Pulmonary artery endothelial cell (primary cell): ENCODE data around the gene CCDC142. TPM values are rescaled to one million over a fixed set of nuclear protein-coding genes. Genes with fewer than 3 reads are reported as not detected.

ENCODE experiments used
- total RNA-seq: library from RNA; depleted of rRNA; stranded (reverse); fragments of >200 nt; gene quantifications from 2 replicates; pipeline ENCODE4 v1.2.3, GENCODE V29; 2014

The CCDC142 gene
- total RNA-seq, 1 donor from 2014 or later = 14.4 TPM

Other genes with a start within 250 kb of the CCDC142 start
- 0.04 TPM in 1 of 2 replicates, not detected in the other for gene SLC4A5, start 139.6 kb downstream of the CCDC142 start, total RNA-seq
- gene DCTN1, start 102.7 kb downstream of the CCDC142 start, total RNA-seq = 143 and 172 TPM in 2 replicates
- 0.13 and 0.28 TPM in 2 replicates for gene C2orf81, start 61.4 kb downstream of the CCDC142 start, total RNA-seq
- gene WDR54, start 61.3 kb downstream of the CCDC142 start, total RNA-seq = 40.7 and 59.7 TPM in 2 replicates
- gene RTKN, start 41.1 kb downstream of the CCDC142 start, total RNA-seq = 6.1 and 8.8 TPM in 2 replicates
- 13.1 and 16.2 TPM in 2 replicates for gene INO80B, start 27.9 kb downstream of the CCDC142 start, total RNA-seq
- gene WBP1, start 24.6 kb downstream of the CCDC142 start, total RNA-seq = 26.7 and 33.4 TPM in 2 replicates
- 75.1 and 82.4 TPM in 2 replicates for gene MOGS, start 17.6 kb downstream of the CCDC142 start, total RNA-seq
- gene MRPL53, start 10.3 kb downstream of the CCDC142 start, total RNA-seq = 28.6 and 45.8 TPM in 2 replicates
- 7.3 and 10.1 TPM in 2 replicates for gene TTC31, start 83 bp upstream of the CCDC142 start, total RNA-seq
- gene LBX2, start 16.6 kb upstream of the CCDC142 start, total RNA-seq = 2.4 and 4.2 TPM in 2 replicates
- 15.0 and 18.2 TPM in 2 replicates for gene PCGF1, start 24.7 kb upstream of the CCDC142 start, total RNA-seq
- not detected in 2 replicates for gene TLX2, start 31.5 kb upstream of the CCDC142 start, total RNA-seq
- not detected in 2 replicates for gene DQX1, start 43.2 kb upstream of the CCDC142 start, total RNA-seq
- gene AUP1, start 46.7 kb upstream of the CCDC142 start, total RNA-seq = 95.4 and 124 TPM in 2 replicates
- gene HTRA2, start 46.9 kb upstream of the CCDC142 start, total RNA-seq = 52.5 and 59.9 TPM in 2 replicates
- 1.2 and 1.8 TPM in 2 replicates for gene LOXL3, start 70.9 kb upstream of the CCDC142 start, total RNA-seq
- 15.7 and 20.9 TPM in 2 replicates for gene DOK1, start 71.7 kb upstream of the CCDC142 start, total RNA-seq
- not detected in 2 replicates for gene M1AP, start 165.3 kb upstream of the CCDC142 start, total RNA-seq
- 5.5 and 6.4 TPM in 2 replicates for gene SEMA4F, start 171.2 kb upstream of the CCDC142 start, total RNA-seq